Stimulated activated CD4-positive, alpha-beta T cell treated with anti-CD3 and anti-CD28 coated beads, Interleukin-1b, Interleukin-23, amount 100 ng/mL, for 48 hours (primary cell): ENCODE results near the gene GNPDA1.

Experiments
- DNase-seq: peaks from one replicate; pipeline ENCODE4 v3.0.0-alpha.2; 2020

The GNPDA1 gene

DNA sequence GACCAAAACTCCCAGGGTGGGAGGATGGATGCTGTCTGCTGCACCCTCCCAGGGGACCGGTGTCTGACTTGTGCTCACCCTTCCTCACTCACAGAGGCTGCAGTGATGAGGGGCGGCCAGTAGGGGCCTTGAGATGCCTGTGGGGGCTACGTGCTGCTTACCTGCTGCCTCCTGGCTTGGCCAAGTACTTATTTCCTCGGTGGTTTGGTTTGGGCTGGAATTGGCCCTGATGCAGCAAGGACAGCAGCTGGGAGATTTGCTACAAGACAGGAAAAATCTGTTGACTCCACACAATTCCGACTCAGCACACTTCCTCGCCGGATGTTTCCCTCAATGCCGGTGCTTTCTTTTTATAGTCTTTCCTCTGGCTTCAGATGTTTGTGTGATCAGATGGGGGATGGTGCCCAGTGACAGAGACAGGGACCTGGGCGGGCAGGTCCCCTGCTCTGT, 61.5 kb downstream of the GNPDA1 start:
- peak; percentile 31 for DNase-seq
